ENCODE measurements around the gene C19orf25.

The C19orf25 gene

GRCh38 chr19:1467490-1468273, 11.3 kb downstream of the C19orf25 start:
- Histone ChIP-seq H3K9ac (ENCODE audit: low read length) (no peak overlapping the region), H3K9me3 (ENCODE audit: control insufficient read depth, insufficient read depth, low read depth, low read length) (no peaks in the 10 kb centered on the region), H3K4me1 (ENCODE audit: control insufficient read depth, insufficient read depth, low read length) (peaks cover 42% of the 10 kb centered on the region), H3K27ac (ENCODE audit: low read depth, low read length) (no peak overlapping the region), H3K4me3 (ENCODE audit: low read depth, low read length) (peak overlapping the region; percentile 25), H3K36me3 (ENCODE audit: control insufficient read depth, insufficient read depth, low read length) (no peaks in the 10 kb centered on the region), H3K27me3 (ENCODE audit: control insufficient read depth, insufficient read depth, low read length) (peaks cover 98% of the 10 kb centered on the region)

- Histone ChIP-seq H3K36me3 (ENCODE audit: control insufficient read depth, insufficient read depth, low read length) (no peaks in the 10 kb centered on the region), H3K4me3 (ENCODE audit: low read depth, low read length) (peak overlapping the region; percentile 25), H3K9me3 (ENCODE audit: control insufficient read depth, insufficient read depth, low read depth, low read length) (no peaks in the 10 kb centered on the region), H3K4me1 (ENCODE audit: control insufficient read depth, insufficient read depth, low read length) (peaks cover 42% of the 10 kb centered on the region), H3K9ac (ENCODE audit: low read length) (no peak overlapping the region), H3K27me3 (ENCODE audit: control insufficient read depth, insufficient read depth, low read length) (peaks cover 92% of the 10 kb centered on the region), H3K27ac (ENCODE audit: low read depth, low read length) (no peak overlapping the region)
These were observed 11.9 kb downstream of the C19orf25 start for GRCh38 chr19:1467215-1467489.

GRCh38 chr19:1466461-1467214, 12.4 kb downstream of the C19orf25 start:
- Histone ChIP-seq H3K4me3 (ENCODE audit: low read depth, low read length) (peak overlapping the region; percentile 25), H3K9ac (ENCODE audit: low read length) (no peak overlapping the region), H3K9me3 (ENCODE audit: control insufficient read depth, insufficient read depth, low read depth, low read length) (no peaks in the 10 kb centered on the region), H3K27ac (ENCODE audit: low read depth, low read length) (no peak overlapping the region), H3K36me3 (ENCODE audit: control insufficient read depth, insufficient read depth, low read length) (no peaks in the 10 kb centered on the region), H3K4me1 (ENCODE audit: control insufficient read depth, insufficient read depth, low read length) (peaks cover 37% of the 10 kb centered on the region), H3K27me3 (ENCODE audit: control insufficient read depth, insufficient read depth, low read length) (peaks cover 90% of the 10 kb centered on the region)

GRCh38 chr19:1466018-1466460, 13.0 kb downstream of the C19orf25 start:
- no peaks in the 10 kb centered on the region for H3K36me3 ChIP-seq (ENCODE audit: control insufficient read depth, insufficient read depth, low read length)
- H3K4me3 ChIP-seq (ENCODE audit: low read depth, low read length): no peak overlapping the region
- H3K27ac ChIP-seq (ENCODE audit: low read depth, low read length): no peak overlapping the region
- H3K9me3 ChIP-seq (ENCODE audit: control insufficient read depth, insufficient read depth, low read depth, low read length): no peaks in the 10 kb centered on the region
- peaks cover 31% of the 10 kb centered on the region for H3K4me1 ChIP-seq (ENCODE audit: control insufficient read depth, insufficient read depth, low read length)
- H3K27me3 ChIP-seq (ENCODE audit: control insufficient read depth, insufficient read depth, low read length): peaks cover 88% of the 10 kb centered on the region
- H3K9ac ChIP-seq (ENCODE audit: low read length): no peak overlapping the region

GRCh38 chr19:1465191-1466016, 13.6 kb downstream of the C19orf25 start:
- H3K4me3 ChIP-seq (ENCODE audit: low read depth, low read length): peak overlapping the region; percentile 8; the same call in 1 of the 2 replicates
- H3K9me3 ChIP-seq (ENCODE audit: control insufficient read depth, insufficient read depth, low read depth, low read length): no peaks in the 10 kb centered on the region
- H3K27me3 ChIP-seq (ENCODE audit: control insufficient read depth, insufficient read depth, low read length): peaks cover 88% of the 10 kb centered on the region
- peaks cover 29% of the 10 kb centered on the region for H3K4me1 ChIP-seq (ENCODE audit: control insufficient read depth, insufficient read depth, low read length)
- H3K27ac ChIP-seq (ENCODE audit: low read depth, low read length): no peak overlapping the region
- no peak overlapping the region for H3K9ac ChIP-seq (ENCODE audit: low read length)
- no peaks in the 10 kb centered on the region for H3K36me3 ChIP-seq (ENCODE audit: control insufficient read depth, insufficient read depth, low read length)

GRCh38 chr19:1461862-1462261, 17.2 kb downstream of the C19orf25 start:
- no peaks in the 10 kb centered on the region for H3K9me3 ChIP-seq (ENCODE audit: control insufficient read depth, insufficient read depth, low read depth, low read length)
- H3K4me1 ChIP-seq (ENCODE audit: control insufficient read depth, insufficient read depth, low read length): peaks cover 21% of the 10 kb centered on the region
- no peaks in the 10 kb centered on the region for H3K36me3 ChIP-seq (ENCODE audit: control insufficient read depth, insufficient read depth, low read length)
- peaks cover 88% of the 10 kb centered on the region for H3K27me3 ChIP-seq (ENCODE audit: control insufficient read depth, insufficient read depth, low read length)
- H3K27ac ChIP-seq (ENCODE audit: low read depth, low read length): no peak overlapping the region
- H3K4me3 ChIP-seq (ENCODE audit: low read depth, low read length): no peak overlapping the region
- no peak overlapping the region for H3K9ac ChIP-seq (ENCODE audit: low read length)

GRCh38 chr19:1460033-1460995, 18.7 kb downstream of the C19orf25 start:
- peaks cover 88% of the 10 kb centered on the region for H3K27me3 ChIP-seq (ENCODE audit: control insufficient read depth, insufficient read depth, low read length)
- H3K4me3 ChIP-seq (ENCODE audit: low read depth, low read length): no peak overlapping the region
- no peaks in the 10 kb centered on the region for H3K9me3 ChIP-seq (ENCODE audit: control insufficient read depth, insufficient read depth, low read depth, low read length)
- no peak overlapping the region for H3K27ac ChIP-seq (ENCODE audit: low read depth, low read length)
- no peaks in the 10 kb centered on the region for H3K36me3 ChIP-seq (ENCODE audit: control insufficient read depth, insufficient read depth, low read length)
- H3K9ac ChIP-seq (ENCODE audit: low read length): no peak overlapping the region
- H3K4me1 ChIP-seq (ENCODE audit: control insufficient read depth, insufficient read depth, low read length): peaks cover 13% of the 10 kb centered on the region

GRCh38 chr19:1459479-1459878, 19.5 kb downstream of the C19orf25 start:
- Histone ChIP-seq H3K4me3 (ENCODE audit: low read depth, low read length) (no peak overlapping the region), H3K9me3 (ENCODE audit: control insufficient read depth, insufficient read depth, low read depth, low read length) (no peaks in the 10 kb centered on the region), H3K9ac (ENCODE audit: low read length) (no peak overlapping the region), H3K4me1 (ENCODE audit: control insufficient read depth, insufficient read depth, low read length) (peaks cover 9% of the 10 kb centered on the region), H3K36me3 (ENCODE audit: control insufficient read depth, insufficient read depth, low read length) (no peaks in the 10 kb centered on the region), H3K27ac (ENCODE audit: low read depth, low read length) (no peak overlapping the region), H3K27me3 (ENCODE audit: control insufficient read depth, insufficient read depth, low read length) (peaks cover 88% of the 10 kb centered on the region)

- Histone ChIP-seq H3K9ac (ENCODE audit: low read length) (no peak overlapping the region), H3K4me3 (ENCODE audit: low read depth, low read length) (no peak overlapping the region), H3K4me1 (ENCODE audit: control insufficient read depth, insufficient read depth, low read length) (peaks cover 10% of the 10 kb centered on the region), H3K9me3 (ENCODE audit: control insufficient read depth, insufficient read depth, low read depth, low read length) (no peaks in the 10 kb centered on the region), H3K27ac (ENCODE audit: low read depth, low read length) (no peak overlapping the region), H3K36me3 (ENCODE audit: control insufficient read depth, insufficient read depth, low read length) (no peaks in the 10 kb centered on the region), H3K27me3 (ENCODE audit: control insufficient read depth, insufficient read depth, low read length) (peaks cover 88% of the 10 kb centered on the region)
These were observed 21.1 kb downstream of the C19orf25 start for GRCh38 chr19:1457892-1458291.

- Histone ChIP-seq H3K4me3 (ENCODE audit: low read depth, low read length) (no peak overlapping the region), H3K27me3 (ENCODE audit: control insufficient read depth, insufficient read depth, low read length) (peaks cover 95% of the 10 kb centered on the region), H3K9me3 (ENCODE audit: control insufficient read depth, insufficient read depth, low read depth, low read length) (no peaks in the 10 kb centered on the region), H3K36me3 (ENCODE audit: control insufficient read depth, insufficient read depth, low read length) (no peaks in the 10 kb centered on the region), H3K4me1 (ENCODE audit: control insufficient read depth, insufficient read depth, low read length) (peaks cover 17% of the 10 kb centered on the region), H3K27ac (ENCODE audit: low read depth, low read length) (no peak overlapping the region), H3K9ac (ENCODE audit: low read length) (no peak overlapping the region)
These were observed 21.8 kb downstream of the C19orf25 start for GRCh38 chr19:1457031-1457739.
